ENCODE results near the gene SNED1. TPM values are rescaled to one million over a fixed set of nuclear protein-coding genes. Genes with fewer than 3 reads are reported as not detected.

The SNED1 gene
- total and polyA plus RNA-seq, 8 donors = 2.0 to 106 (median 16.0) TPM

- Histone ChIP-seq H3K4me1 (no peaks in the 10 kb centered on the region), H3K27me3 (no peaks in the 10 kb centered on the region), H3K9me3 (no peaks in the 10 kb centered on the region), H3K4me3 (no peak overlapping the region), H3K27ac (no peak overlapping the region), H3K36me3 (peaks cover 0 to 20% (median 14%) of the 10 kb centered on the region in 4 donors)
- intact Hi-C loops (cut with DNase I; ENCODE audit: low total_unique reads) = no loop called here
- no peak for DNase-seq
- 93 to 98% (median 94%) methylated on average over 11 of the region's 11 CpGs for WGBS, 5 donors
- TF ChIP-seq CTCF (IDR thresholded peaks at IDR 0.05) (no peak), EP300 (IDR thresholded peaks at IDR 0.05) (no peak), POLR2A (IDR thresholded peaks at IDR 0.05) (no peak), POLR2AphosphoS5 (IDR thresholded peaks at IDR 0.05) (no peak)
Measured at GRCh38 chr2:241114836-241115235, 116.4 kb downstream of the SNED1 start.

- DNase-seq = no peak
- Histone ChIP-seq H3K36me3 (peaks cover 0 to 20% (median 14%) of the 10 kb centered on the region in 4 donors), H3K4me1 (no peaks in the 10 kb centered on the region), H3K27me3 (no peaks in the 10 kb centered on the region), H3K27ac (no peak overlapping the region), H3K9me3 (no peaks in the 10 kb centered on the region), H3K4me3 (no peak overlapping the region)
- intact Hi-C loops (cut with DNase I; ENCODE audit: low total_unique reads) = no loop called here
- whole genome bisulfite sequencing, 5 donors = 72 to 96% (median 83%) methylated on average over 8 of the region's 8 CpGs
- TF ChIP-seq POLR2A (IDR thresholded peaks at IDR 0.05) (no peak), POLR2AphosphoS5 (IDR thresholded peaks at IDR 0.05) (no peak), CTCF (IDR thresholded peaks at IDR 0.05) (no peak), EP300 (IDR thresholded peaks at IDR 0.05) (no peak)
Measured at GRCh38 chr2:241115361-241115760, 116.9 kb downstream of the SNED1 start.

GRCh38 chr2:241116606-241117560, 118.5 kb downstream of the SNED1 start:
- Histone ChIP-seq H3K9me3 (no peaks in the 10 kb centered on the region), H3K27me3 (no peaks in the 10 kb centered on the region), H3K4me1 (no peaks in the 10 kb centered on the region), H3K27ac (no peak overlapping the region), H3K4me3 (no peak overlapping the region), H3K36me3 (peaks cover 0 to 20% (median 17%) of the 10 kb centered on the region in 4 donors)
- intact Hi-C loops (cut with DNase I; ENCODE audit: low total_unique reads) = no loop called here
- WGBS, 5 donors = 90 to 96% (median 94%) methylated on average over 32 of the region's 32 CpGs
- DNase-seq = no peak
- TF ChIP-seq POLR2AphosphoS5 (IDR thresholded peaks at IDR 0.05) = no peak
- no peak for TF ChIP-seq POLR2A (IDR thresholded peaks at IDR 0.05)
- no peak for TF ChIP-seq CTCF (IDR thresholded peaks at IDR 0.05)
- TF ChIP-seq EP300 (IDR thresholded peaks at IDR 0.05) = no peak

GRCh38 chr2:241118737-241119505, 120.5 kb downstream of the SNED1 start:
- DNase-seq = no peak
- no peak overlapping the region for H3K4me3 ChIP-seq
- H3K27ac ChIP-seq = no peak overlapping the region
- no peaks in the 10 kb centered on the region for H3K4me1 ChIP-seq
- no peaks in the 10 kb centered on the region for H3K9me3 ChIP-seq
- intact Hi-C loops (cut with DNase I; ENCODE audit: low total_unique reads) = no loop called here
- H3K36me3 ChIP-seq = peaks cover 0 to 28% (median 24%) of the 10 kb centered on the region in 4 donors
- TF ChIP-seq CTCF (IDR thresholded peaks at IDR 0.05) (no peak), POLR2A (IDR thresholded peaks at IDR 0.05) (no peak), POLR2AphosphoS5 (IDR thresholded peaks at IDR 0.05) (no peak), EP300 (IDR thresholded peaks at IDR 0.05) (no peak)
- no peaks in the 10 kb centered on the region for H3K27me3 ChIP-seq
- WGBS, 5 donors = 92 to 95% (median 93%) methylated on average over 16 to 24 of the region's 24 CpGs
